ENCODE results near the gene EXOC7. TPM values are rescaled to one million over a fixed set of nuclear protein-coding genes. Genes with fewer than 3 reads are reported as not detected.

EXOC7 gene
- total RNA-seq, 4 donors from 2014 or later: 69.3 to 107 (median 83.9) TPM

DNA sequence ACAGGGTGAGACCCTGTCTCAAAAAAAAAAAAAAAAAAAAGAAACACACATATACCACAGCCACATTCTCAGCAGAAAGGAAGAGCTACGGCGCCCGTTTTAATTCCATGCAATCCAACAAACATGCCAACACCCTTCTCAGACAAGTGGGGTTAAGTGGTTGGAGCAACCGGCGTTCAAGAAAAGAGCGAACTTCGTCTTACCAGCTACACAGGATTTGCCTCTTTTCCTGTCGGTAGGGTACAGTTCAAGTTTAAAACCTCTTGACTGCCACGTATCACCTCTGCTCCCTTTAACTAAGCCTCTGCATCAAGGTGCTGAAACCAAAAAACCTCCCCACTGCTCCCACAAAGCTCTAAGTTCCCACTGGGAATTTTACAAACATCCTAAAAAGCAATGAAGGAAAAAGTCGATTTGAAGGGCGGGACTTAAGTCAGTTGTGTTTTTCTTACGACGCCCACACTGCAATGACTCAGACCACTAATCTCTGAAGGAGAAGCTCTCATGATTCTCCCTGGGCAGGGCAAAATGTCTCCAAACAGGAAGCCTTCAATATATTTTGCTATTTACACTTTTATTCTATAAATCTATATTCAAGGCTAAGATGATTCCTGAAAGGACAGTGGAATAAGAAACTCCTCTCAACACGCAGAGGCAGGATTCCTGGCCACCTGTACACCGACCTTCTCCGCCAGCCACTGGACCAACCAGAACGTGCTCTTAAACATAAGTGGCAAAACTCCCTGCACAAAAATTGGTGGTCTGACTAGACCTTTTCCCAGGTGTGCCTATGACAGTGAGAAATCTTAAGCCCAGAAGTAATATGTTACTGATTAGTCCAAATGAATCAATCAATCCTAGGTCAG, 50.1 kb downstream of the EXOC7 start:
- Histone ChIP-seq H3K27ac (no peak overlapping the region), H3K36me3 (peaks cover 0 to 100% of the 10 kb centered on the region in 2 donors), H3K27me3 (no peaks in the 10 kb centered on the region), H3K4me1 (no peaks in the 10 kb centered on the region), H3K9me3 (no peaks in the 10 kb centered on the region), H3K4me3 (no peak overlapping the region)
- TF ChIP-seq EP300 (IDR thresholded peaks at IDR 0.05) (no peak), POLR2AphosphoS5 (IDR thresholded peaks at IDR 0.05) (no peak), POLR2A (IDR thresholded peaks at IDR 0.05) (no peak)
- TF ChIP-seq, protein P1, sequence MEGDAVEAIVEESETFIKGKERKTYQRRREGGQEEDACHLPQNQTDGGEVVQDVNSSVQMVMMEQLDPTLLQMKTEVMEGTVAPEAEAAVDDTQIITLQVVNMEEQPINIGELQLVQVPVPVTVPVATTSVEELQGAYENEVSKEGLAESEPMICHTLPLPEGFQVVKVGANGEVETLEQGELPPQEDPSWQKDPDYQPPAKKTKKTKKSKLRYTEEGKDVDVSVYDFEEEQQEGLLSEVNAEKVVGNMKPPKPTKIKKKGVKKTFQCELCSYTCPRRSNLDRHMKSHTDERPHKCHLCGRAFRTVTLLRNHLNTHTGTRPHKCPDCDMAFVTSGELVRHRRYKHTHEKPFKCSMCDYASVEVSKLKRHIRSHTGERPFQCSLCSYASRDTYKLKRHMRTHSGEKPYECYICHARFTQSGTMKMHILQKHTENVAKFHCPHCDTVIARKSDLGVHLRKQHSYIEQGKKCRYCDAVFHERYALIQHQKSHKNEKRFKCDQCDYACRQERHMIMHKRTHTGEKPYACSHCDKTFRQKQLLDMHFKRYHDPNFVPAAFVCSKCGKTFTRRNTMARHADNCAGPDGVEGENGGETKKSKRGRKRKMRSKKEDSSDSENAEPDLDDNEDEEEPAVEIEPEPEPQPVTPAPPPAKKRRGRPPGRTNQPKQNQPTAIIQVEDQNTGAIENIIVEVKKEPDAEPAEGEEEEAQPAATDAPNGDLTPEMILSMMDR (IDR thresholded peaks at IDR 0.05): no peak
- no peak for ATAC-seq
- WGBS, 2 donors (ENCODE audit: low coverage in 1 of 2): 71 to 77% methylated on average over 15 to 17 of the region's 17 CpGs

DNA sequence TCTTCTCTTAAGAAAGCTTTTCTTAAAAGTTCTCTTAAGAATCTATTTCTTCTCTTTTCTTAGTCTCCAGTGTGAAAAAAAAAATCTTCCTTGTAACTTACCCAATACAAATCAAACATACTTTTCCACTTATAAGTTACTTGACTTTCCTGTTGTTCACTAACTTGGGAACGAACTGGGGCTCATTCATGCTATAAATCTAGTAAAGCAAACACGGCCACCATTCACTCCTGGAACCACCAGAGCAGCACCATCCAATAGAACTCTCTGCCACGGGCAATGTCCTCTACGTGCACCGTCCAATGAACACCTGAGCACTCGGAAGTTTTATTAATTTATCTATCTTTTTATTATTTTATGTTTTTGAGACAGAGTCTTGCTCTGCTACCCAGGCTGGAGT, 52.0 kb downstream of the EXOC7 start:
- 76 to 83% methylated on average over 6 of the region's 6 CpGs for WGBS, 2 donors (ENCODE audit: low coverage in 1 of 2)
- H3K36me3 ChIP-seq: peaks cover 0 to 100% of the 10 kb centered on the region in 2 donors
- no peak for ATAC-seq
- H3K27me3 ChIP-seq: no peaks in the 10 kb centered on the region
- no peak overlapping the region for H3K27ac ChIP-seq
- H3K9me3 ChIP-seq: no peaks in the 10 kb centered on the region
- H3K4me1 ChIP-seq: no peaks in the 10 kb centered on the region
- TF ChIP-seq POLR2AphosphoS5 (IDR thresholded peaks at IDR 0.05) (no peak), POLR2A (IDR thresholded peaks at IDR 0.05) (no peak)
- TF ChIP-seq, protein P1 (IDR thresholded peaks at IDR 0.05): no peak
- H3K4me3 ChIP-seq: no peak overlapping the region

DNA sequence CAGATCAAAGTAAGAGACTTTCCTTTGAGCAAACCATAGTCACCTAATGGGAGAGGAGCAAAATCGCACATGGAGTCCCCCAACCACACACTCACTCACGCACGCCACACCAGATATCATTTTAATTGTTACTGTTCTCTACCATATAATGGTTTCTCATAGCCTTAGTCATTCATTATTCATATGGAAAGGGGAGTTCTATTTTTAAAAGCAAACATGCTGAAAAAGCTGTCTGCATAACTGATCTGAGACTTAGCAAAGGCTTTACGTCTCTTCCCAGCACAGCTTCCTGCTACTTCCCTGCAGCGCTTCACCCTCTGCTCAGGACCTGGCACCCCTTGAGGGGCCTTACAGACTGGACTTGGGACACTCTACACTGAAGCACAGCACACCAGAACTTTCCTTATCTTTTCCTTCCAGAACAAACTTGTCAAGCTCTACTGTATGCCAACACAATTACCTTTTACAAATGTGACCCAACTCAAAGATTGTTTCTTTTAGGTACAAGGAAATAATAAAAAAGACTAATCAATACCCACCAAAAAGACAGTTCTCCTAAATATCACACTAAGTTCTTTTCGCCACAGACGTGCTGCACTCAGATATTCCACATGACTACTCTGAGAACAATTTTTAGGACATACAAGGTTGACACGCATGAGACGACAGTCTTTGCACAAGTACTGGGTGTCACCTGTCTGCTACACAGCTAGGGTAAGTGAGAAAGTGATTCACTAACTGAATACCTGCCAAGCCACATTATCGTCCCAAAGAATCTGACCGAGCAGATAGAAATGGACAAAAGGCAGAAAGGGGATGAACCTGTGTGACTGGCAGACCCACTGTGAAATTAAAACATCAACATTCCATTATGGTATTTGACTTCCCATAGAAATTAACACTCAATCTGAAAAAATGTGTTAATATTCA, 52.8 kb downstream of the EXOC7 start:
- H3K36me3 ChIP-seq: peaks cover 0 to 100% of the 10 kb centered on the region in 2 donors
- no peak overlapping the region for H3K4me3 ChIP-seq
- H3K9me3 ChIP-seq: no peaks in the 10 kb centered on the region
- TF ChIP-seq EP300 (IDR thresholded peaks at IDR 0.05): no peak
- TF ChIP-seq, protein P1 (IDR thresholded peaks at IDR 0.05): no peak
- no peaks in the 10 kb centered on the region for H3K27me3 ChIP-seq
- no peak overlapping the region for H3K27ac ChIP-seq
- WGBS, 2 donors (ENCODE audit: low coverage in 1 of 2): 81 to 91% methylated on average over 10 of the region's 11 CpGs
- no peak for ATAC-seq
- no peaks in the 10 kb centered on the region for H3K4me1 ChIP-seq

DNA sequence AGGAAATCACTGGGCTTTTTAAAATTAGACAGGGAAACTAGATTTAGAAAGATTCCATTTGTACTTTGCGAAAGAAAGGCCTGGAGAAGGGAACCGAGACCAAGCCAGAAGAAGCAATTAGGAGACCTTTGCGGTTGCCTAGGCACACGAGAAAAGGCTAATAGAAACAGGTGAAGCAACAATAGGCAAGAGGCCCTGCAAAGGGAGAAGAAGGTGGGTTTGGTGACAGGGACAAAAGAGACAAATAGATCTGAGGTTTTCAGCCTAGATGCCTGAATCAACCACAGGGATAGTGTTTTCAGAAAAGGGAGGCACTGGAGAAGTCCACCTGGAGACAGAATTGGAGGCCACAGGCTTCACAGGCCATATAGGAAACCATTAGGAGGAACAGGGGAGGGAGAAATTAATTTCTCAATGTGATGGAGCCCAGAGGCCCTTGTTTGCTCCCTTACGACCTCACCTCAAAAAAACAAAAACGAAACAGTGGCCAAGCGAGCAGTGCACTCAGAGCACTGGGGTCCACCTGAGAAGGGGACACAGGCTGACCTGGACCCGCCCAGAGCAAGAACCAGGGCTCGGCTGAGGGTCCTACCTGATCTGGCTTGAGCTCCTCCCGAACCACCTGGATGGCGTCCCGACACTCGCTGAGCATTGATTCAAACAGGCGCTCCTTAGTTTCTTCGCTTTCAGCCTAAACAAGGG, 53.6 kb downstream of the EXOC7 start:
- Histone ChIP-seq H3K27me3 (no peaks in the 10 kb centered on the region), H3K36me3 (peaks cover 0 to 100% of the 10 kb centered on the region in 2 donors), H3K9me3 (no peaks in the 10 kb centered on the region), H3K4me1 (no peaks in the 10 kb centered on the region), H3K4me3 (no peak overlapping the region), H3K27ac (no peak overlapping the region)
- TF ChIP-seq, protein P1 (IDR thresholded peaks at IDR 0.05): no peak
- TF ChIP-seq POLR2A (IDR thresholded peaks at IDR 0.05) (no peak), EP300 (IDR thresholded peaks at IDR 0.05) (no peak), POLR2AphosphoS5 (IDR thresholded peaks at IDR 0.05) (no peak)
- WGBS, 2 donors (ENCODE audit: low coverage in 1 of 2): 77 to 88% methylated on average over 3 to 14 of the region's 15 CpGs
- ATAC-seq: no peak
